ENCODE measurements around the gene ATP6V1C2.

Gene ATP6V1C2

DNA sequence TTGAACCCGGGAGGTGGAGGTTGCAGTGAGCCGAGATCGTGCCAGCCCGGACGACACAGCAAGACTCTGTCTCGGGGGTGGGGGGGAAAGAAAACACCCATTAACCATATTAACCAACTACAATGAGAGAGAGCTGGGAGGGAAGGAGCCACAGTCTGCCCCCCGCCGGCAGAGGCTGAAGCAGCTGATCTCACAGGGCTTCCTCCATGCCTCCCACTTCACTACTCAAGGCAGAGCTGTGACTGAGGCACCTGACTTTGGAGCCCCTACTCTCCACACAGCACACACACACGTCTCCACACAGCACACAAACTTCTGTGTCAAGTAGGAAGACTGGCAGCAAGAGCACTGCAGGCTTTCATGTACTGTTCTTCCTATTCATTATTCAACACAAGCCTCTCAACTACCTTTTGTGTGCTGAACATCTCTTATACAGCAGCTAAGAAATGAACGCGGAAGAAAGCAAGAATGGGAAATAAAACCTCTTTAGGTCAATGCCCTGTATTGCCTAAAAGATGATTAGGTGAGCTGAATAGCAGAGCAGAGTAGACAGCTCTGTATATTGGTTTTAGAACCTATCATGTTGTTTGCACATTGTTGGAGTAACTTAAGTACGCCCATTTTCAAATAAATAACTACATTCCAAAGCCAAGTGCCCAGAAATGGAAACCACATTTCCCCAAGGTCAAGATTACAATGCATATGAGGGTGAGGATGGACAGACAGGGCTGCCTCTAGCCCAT is 65.0 kb downstream of the ATP6V1C2 start:
- Histone ChIP-seq H3K9me3 (ENCODE audit: control insufficient read depth, insufficient read depth, low read length) (no peaks in the 10 kb centered on the region), H3K4me3 (ENCODE audit: low read length) (no peak overlapping the region), H4K20me1 (ENCODE audit: control insufficient read depth, insufficient read depth, low read depth, low read length) (peaks cover 12% of the 10 kb centered on the region; the same call in 1 of the 2 replicates), H3K27ac (ENCODE audit: low read depth, low read length) (no peak overlapping the region), H3K36me3 (ENCODE audit: control insufficient read depth, low read length) (peaks cover 96% of the 10 kb centered on the region), H3K4me1 (ENCODE audit: control insufficient read depth, low read length) (no peaks in the 10 kb centered on the region), H3K9me2 (replicated peaks; ENCODE audit: control insufficient read depth, low read length) (no peaks in the 10 kb centered on the region), H3K79me2 (ENCODE audit: control insufficient read depth, low read length) (peaks cover 4% of the 10 kb centered on the region; the same call in 1 of the 2 replicates), H3F3A (ENCODE audit: control insufficient read depth, insufficient read depth) (peaks cover 9% of the 10 kb centered on the region), H3K27me3 (ENCODE audit: control insufficient read depth, low read length) (no peaks in the 10 kb centered on the region), H3K4me2 (ENCODE audit: low read length) (no peak overlapping the region)
- TF ChIP-seq, protein P1, sequence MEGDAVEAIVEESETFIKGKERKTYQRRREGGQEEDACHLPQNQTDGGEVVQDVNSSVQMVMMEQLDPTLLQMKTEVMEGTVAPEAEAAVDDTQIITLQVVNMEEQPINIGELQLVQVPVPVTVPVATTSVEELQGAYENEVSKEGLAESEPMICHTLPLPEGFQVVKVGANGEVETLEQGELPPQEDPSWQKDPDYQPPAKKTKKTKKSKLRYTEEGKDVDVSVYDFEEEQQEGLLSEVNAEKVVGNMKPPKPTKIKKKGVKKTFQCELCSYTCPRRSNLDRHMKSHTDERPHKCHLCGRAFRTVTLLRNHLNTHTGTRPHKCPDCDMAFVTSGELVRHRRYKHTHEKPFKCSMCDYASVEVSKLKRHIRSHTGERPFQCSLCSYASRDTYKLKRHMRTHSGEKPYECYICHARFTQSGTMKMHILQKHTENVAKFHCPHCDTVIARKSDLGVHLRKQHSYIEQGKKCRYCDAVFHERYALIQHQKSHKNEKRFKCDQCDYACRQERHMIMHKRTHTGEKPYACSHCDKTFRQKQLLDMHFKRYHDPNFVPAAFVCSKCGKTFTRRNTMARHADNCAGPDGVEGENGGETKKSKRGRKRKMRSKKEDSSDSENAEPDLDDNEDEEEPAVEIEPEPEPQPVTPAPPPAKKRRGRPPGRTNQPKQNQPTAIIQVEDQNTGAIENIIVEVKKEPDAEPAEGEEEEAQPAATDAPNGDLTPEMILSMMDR (IDR thresholded peaks at IDR 0.05; ENCODE audit: low read depth, low read length, poor library complexity, severe bottlenecking), result no peak
- no peak for TF ChIP-seq EZH2phosphoT487 (IDR thresholded peaks at IDR 0.05; ENCODE audit: borderline replicate concordance, low read length)

DNA sequence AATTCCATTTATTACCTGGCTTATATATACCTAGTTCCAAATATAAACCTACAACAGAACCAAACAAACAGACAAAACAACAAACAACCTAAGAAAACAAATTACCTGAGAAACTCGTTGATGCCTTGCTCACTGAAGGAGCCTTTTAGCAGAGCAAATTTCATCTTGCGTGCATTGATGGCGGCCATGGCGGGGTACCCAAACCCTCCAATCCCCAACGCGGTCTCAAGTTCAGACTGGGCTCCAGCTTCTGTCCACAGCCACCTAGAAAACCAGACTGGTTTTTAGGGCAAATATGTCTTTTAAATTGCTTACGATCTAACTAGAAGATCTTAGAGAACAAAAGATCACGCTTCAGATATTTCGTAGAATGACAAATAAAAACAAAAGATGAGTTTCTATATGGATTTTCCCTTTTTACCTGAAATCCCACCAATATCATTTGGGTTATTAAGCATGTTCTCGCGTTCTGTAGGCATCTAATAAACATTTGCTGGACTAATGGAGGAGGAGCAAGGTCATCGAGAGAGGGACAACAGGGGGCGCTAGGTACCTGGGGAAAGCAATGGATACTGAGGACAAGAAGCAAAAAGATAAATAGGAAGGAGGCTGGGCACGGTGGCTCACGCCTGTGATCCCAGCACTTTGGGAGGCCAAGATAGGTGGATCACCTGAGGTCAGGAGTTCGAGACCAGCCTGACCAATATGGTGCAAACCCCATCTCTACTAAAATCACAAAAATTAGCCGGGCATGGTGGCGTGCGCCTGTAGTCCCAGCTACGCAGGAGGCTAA is 65.9 kb downstream of the ATP6V1C2 start:
- peaks cover 8% of the 10 kb centered on the region for H3K79me2 ChIP-seq (ENCODE audit: control insufficient read depth, low read length)
- H4K20me1 ChIP-seq (ENCODE audit: control insufficient read depth, insufficient read depth, low read depth, low read length), result peaks cover 13% of the 10 kb centered on the region; the same call in 1 of the 2 replicates
- no peak overlapping the region for H3K4me2 ChIP-seq (ENCODE audit: low read length)
- H3K27me3 ChIP-seq (ENCODE audit: control insufficient read depth, low read length), result no peaks in the 10 kb centered on the region
- H3K9me3 ChIP-seq (ENCODE audit: control insufficient read depth, insufficient read depth, low read length), result no peaks in the 10 kb centered on the region
- no peaks in the 10 kb centered on the region for H3K4me1 ChIP-seq (ENCODE audit: control insufficient read depth, low read length)
- peaks cover 9% of the 10 kb centered on the region for H3F3A ChIP-seq (ENCODE audit: control insufficient read depth, insufficient read depth)
- peaks cover 96% of the 10 kb centered on the region for H3K36me3 ChIP-seq (ENCODE audit: control insufficient read depth, low read length)
- TF ChIP-seq, protein P1 (IDR thresholded peaks at IDR 0.05; ENCODE audit: low read depth, low read length, poor library complexity, severe bottlenecking), result peak; percentile 70
- TF ChIP-seq EZH2phosphoT487 (IDR thresholded peaks at IDR 0.05; ENCODE audit: borderline replicate concordance, low read length), result no peak
- no peak overlapping the region for H3K4me3 ChIP-seq (ENCODE audit: low read length)
- H3K27ac ChIP-seq (ENCODE audit: low read depth, low read length), result no peak overlapping the region
- no peaks in the 10 kb centered on the region for H3K9me2 ChIP-seq (replicated peaks; ENCODE audit: control insufficient read depth, low read length)

DNA sequence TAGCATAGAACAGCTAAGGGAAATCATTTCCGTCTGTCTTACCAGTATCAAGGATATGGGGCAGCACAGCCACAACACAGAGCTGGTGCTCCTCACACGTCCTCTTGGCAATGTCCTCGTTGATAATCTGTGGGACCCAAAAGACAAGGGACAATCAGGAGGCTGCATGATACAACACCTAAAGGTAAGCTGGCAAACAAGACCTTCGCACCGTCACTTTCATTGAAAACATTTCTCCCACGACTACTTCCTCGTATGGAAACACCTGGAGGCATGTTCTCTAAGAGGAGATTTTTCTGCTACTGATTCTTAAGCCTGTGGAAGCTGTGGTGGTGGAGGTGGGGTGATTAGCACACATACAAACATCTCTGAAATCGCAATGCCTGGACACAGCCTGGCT is 67.4 kb downstream of the ATP6V1C2 start:
- H3K27me3 ChIP-seq (ENCODE audit: control insufficient read depth, low read length), result no peaks in the 10 kb centered on the region
- peaks cover 13% of the 10 kb centered on the region; the same call in 1 of the 2 replicates for H4K20me1 ChIP-seq (ENCODE audit: control insufficient read depth, insufficient read depth, low read depth, low read length)
- no peak overlapping the region for H3K27ac ChIP-seq (ENCODE audit: low read depth, low read length)
- H3K4me2 ChIP-seq (ENCODE audit: low read length), result no peak overlapping the region
- no peak overlapping the region for H3K4me3 ChIP-seq (ENCODE audit: low read length)
- peaks cover 9% of the 10 kb centered on the region for H3F3A ChIP-seq (ENCODE audit: control insufficient read depth, insufficient read depth)
- no peaks in the 10 kb centered on the region for H3K9me2 ChIP-seq (replicated peaks; ENCODE audit: control insufficient read depth, low read length)
- no peaks in the 10 kb centered on the region for H3K4me1 ChIP-seq (ENCODE audit: control insufficient read depth, low read length)
- peaks cover 99% of the 10 kb centered on the region for H3K36me3 ChIP-seq (ENCODE audit: control insufficient read depth, low read length)
- H3K9me3 ChIP-seq (ENCODE audit: control insufficient read depth, insufficient read depth, low read length), result no peaks in the 10 kb centered on the region
- peaks cover 20% of the 10 kb centered on the region for H3K79me2 ChIP-seq (ENCODE audit: control insufficient read depth, low read length)
- TF ChIP-seq, protein P1 (IDR thresholded peaks at IDR 0.05; ENCODE audit: low read depth, low read length, poor library complexity, severe bottlenecking), result no peak
- no peak for TF ChIP-seq EZH2phosphoT487 (IDR thresholded peaks at IDR 0.05; ENCODE audit: borderline replicate concordance, low read length)

Measured in DOHH2 (cell line).